ENCODE results near the gene SIMC1. TPM values are rescaled to one million over a fixed set of nuclear protein-coding genes. Genes with fewer than 3 reads are reported as not detected.
"Not testable (repeated sequence)": the region's sequence is repeated elsewhere in the genome, so short reads cannot be mapped to it uniquely, and the experiment has no call there.

SIMC1 gene
- polyA plus RNA-seq, 2 of the 4 experiments (the other 2 are of a cell fraction), result 9.2 to 9.5 TPM

DNA sequence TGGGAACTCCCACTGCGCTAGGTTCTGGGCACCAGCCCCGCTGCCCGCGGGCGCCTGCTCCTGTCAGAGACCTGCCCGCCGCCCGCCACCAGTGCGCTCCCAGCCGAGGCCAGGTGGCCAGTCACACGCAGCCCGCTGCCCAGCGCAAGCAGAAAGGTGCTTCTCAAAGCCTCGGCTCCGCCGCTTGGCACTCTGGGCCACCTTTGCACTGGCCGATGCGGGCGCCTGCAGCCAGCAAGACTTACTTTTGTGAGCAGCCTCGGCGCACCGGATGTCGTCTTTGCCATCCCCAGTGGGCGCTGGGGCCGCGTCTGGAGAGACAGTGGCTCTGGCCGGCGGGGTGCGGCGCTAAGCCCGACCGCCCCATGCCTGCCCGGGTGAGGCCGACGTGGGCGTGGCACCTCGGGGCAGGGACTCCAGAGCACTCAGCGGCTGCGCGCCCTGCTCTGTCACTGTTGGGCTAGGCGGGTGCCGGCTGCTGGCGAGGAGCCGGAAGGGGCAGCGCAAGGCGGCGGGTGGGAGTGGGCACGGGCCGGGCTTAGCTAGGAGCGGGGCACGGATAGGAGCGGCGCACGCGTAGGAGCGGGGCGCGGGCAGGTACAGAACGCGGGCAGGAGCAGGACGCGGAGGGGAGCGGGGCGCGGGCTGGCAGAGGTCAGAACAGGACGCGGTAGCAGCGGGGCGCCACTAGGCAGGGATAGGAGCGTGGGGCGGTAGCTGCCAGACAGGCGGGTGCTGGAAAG lies 39.1 kb upstream of the SIMC1 start:
- peak overlapping the region; percentile 46 to 72; a peak in 5 of 6 replicates for H3K27ac ChIP-seq
- POLR2A ChIA-PET, H3K9me3 ChIP-seq, H3K4me1 ChIP-seq, CTCF ChIA-PET, FAIRE-seq: not testable (repeated sequence)
- peak overlapping the region; percentile 80 for H3K4me2 ChIP-seq
- 0% methylated on average over 3 of the region's 72 CpGs for WGBS (ENCODE audit: missing lambda C conversion rate)
- H3K4me3 ChIP-seq, result peak overlapping the region; percentile 55
- peak; percentile 83 to 92 for ATAC-seq
- peak in 1 of 2 experiments; percentile 17 for DNase-seq (ENCODE audit: low read depth in 1 of 2, low spot score in 1 of 2)
- TF ChIP-seq HDAC2 (IDR thresholded peaks at IDR 0.05), result peak; percentile 76; the same call in 1 of the 2 replicates
- 0 out of 2 replicates have a peak, but pooled peaks have one; percentile 25 for TF ChIP-seq MAX (IDR thresholded peaks at IDR 0.05)

GRCh38 chr5:176199803-176200399 lies 38.3 kb upstream of the SIMC1 start:
- H3K9me3 ChIP-seq; POLR2A ChIA-PET; CTCF ChIA-PET; DNase-seq (ENCODE audit: low read depth in 1 of 2, low spot score in 1 of 2); FAIRE-seq; H3K27ac ChIP-seq; H3K4me1 ChIP-seq: not testable (repeated sequence)
- peak overlapping the region; percentile 80 for H3K4me2 ChIP-seq
- WGBS (ENCODE audit: missing lambda C conversion rate), result 81% methylated on average over 5 of the region's 9 CpGs
- 0 out of 6 replicates have a peak, but pooled peaks of 1 of the 2 experiments have one; percentile 1 for ATAC-seq
- peak overlapping the region; percentile 55; the same call in 2 of the 3 replicates for H3K4me3 ChIP-seq

DNA sequence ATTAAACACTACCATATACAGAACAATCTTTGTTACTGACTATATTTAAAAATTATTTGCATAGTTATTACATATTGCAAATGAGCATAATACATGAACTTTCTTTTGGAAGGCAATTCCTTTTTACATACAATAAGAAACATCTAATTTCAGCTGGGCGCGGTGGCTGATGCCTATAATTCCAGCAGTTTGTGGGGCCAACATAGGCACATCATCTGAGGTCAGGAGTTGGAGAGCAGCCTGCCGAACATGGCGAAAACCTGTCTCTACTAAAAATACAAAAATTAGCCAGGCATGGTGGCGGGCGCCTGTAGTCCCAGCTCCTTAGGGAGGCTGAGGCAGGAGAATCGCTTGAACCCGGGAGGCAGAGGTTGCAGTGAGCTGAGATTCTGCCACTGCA lies 36.4 kb upstream of the SIMC1 start:
- TF ChIP-seq REST (IDR thresholded peaks at IDR 0.05) (no peak), EHF (CRISPR knock-in tag; IDR thresholded peaks at IDR 0.05) (no peak), SMC3 (IDR thresholded peaks at IDR 0.05) (no peak), TP53 (CRISPR knock-in tag; IDR thresholded peaks at IDR 0.05) (no peak), HOXB13 (CRISPR knock-in tag; IDR thresholded peaks at IDR 0.05; ENCODE audit: low read depth) (no peak), FOSL2 (IDR thresholded peaks at IDR 0.05) (no peak), FOSL2 (CRISPR knock-in tag; IDR thresholded peaks at IDR 0.05) (no peak), CHD2 (IDR thresholded peaks at IDR 0.05; ENCODE audit: low read length, partially characterized antibody) (no peak), ZFP36 (IDR thresholded peaks at IDR 0.05; ENCODE audit: borderline replicate concordance, partially characterized antibody) (no peak), EHMT2 (IDR thresholded peaks at IDR 0.05; ENCODE audit: low read depth) (no peak), ZNF302 (CRISPR knock-in tag; IDR thresholded peaks at IDR 0.05) (no peak), HEYL (CRISPR knock-in tag; IDR thresholded peaks at IDR 0.05) (no peak)
- TF ChIP-seq, protein P1, sequence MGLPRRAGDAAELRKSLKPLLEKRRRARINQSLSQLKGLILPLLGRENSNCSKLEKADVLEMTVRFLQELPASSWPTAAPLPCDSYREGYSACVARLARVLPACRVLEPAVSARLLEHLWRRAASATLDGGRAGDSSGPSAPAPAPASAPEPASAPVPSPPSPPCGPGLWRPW (IDR thresholded peaks at IDR 0.05), result no peak
- TF ChIP-seq, protein P2, sequence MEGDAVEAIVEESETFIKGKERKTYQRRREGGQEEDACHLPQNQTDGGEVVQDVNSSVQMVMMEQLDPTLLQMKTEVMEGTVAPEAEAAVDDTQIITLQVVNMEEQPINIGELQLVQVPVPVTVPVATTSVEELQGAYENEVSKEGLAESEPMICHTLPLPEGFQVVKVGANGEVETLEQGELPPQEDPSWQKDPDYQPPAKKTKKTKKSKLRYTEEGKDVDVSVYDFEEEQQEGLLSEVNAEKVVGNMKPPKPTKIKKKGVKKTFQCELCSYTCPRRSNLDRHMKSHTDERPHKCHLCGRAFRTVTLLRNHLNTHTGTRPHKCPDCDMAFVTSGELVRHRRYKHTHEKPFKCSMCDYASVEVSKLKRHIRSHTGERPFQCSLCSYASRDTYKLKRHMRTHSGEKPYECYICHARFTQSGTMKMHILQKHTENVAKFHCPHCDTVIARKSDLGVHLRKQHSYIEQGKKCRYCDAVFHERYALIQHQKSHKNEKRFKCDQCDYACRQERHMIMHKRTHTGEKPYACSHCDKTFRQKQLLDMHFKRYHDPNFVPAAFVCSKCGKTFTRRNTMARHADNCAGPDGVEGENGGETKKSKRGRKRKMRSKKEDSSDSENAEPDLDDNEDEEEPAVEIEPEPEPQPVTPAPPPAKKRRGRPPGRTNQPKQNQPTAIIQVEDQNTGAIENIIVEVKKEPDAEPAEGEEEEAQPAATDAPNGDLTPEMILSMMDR (IDR thresholded peaks at IDR 0.05), result no peak
- ATAC-seq (no peak), DNase-seq (ENCODE audit: low read depth in 1 of 2, low spot score in 1 of 2) (no peak), FAIRE-seq (no peak)
- H3K27ac ChIP-seq, result no peak overlapping the region
- H3K4me1 ChIP-seq, result no peaks in the 10 kb centered on the region
- H3K4me2 ChIP-seq, result no peak overlapping the region
- WGBS (ENCODE audit: missing lambda C conversion rate), result 95% methylated on average over 8 of the region's 8 CpGs
- ChIA-PET POLR2A (no interaction called here), CTCF (no interaction called here)
- H3K9me3 ChIP-seq, result no peaks in the 10 kb centered on the region
- no peak overlapping the region for H3K4me3 ChIP-seq
